ENCODE data around the gene TNFSF15. TPM values are rescaled to one million over a fixed set of nuclear protein-coding genes. Genes with fewer than 3 reads are reported as not detected.
"Not testable (repeated sequence)": the region's sequence is repeated elsewhere in the genome, so short reads cannot be mapped to it uniquely, and the experiment has no call there.

TNFSF15 gene
- total and polyA plus RNA-seq, 3 donors from 2014 or later, result 0.06 to 0.40 TPM; not detected in 1

DNA sequence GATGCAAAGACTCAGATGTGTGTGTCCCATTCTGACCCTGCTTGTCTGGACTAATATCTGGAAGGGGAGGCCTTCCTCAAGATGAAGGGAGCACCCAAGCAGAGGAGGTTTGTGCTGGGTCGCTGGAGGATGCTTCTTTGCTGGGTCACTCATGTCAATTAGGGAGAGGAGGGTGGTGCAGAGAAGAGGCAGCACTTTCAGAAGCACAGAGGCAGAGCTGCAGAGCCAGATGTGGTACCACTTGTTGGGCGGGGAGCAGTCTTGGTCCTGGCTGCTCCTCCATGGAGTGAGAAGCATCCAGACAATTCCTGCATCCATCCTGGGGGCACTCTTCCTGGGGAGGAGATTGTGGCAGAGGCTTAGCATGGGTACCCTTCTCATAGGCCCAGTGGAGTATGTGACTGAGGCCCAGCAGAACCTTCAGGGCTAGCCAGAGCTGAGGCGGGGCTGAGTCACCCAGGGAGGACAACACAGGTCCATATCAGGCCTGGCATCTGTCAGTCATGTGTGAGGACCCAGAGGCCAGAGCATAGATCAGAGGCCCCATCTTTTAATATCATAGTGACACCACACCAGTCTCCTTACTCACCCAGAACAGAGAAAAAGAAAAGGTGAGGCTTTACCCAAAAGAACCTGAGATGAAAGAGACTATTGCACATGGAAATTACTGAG lies 59.8 kb downstream of the TNFSF15 start:
- 76 to 90% methylated on average over 3 of the region's 3 CpGs for WGBS, 2 donors
- no peak for DNase-seq
- no peaks in the 10 kb centered on the region for H3K4me1 ChIP-seq
- no peak overlapping the region for H3K4me3 ChIP-seq
- no peak overlapping the region for H3K27ac ChIP-seq
- no peaks in the 10 kb centered on the region for H3K36me3 ChIP-seq (ENCODE audit: low read depth, missing control alignments)
- no peaks in the 10 kb centered on the region for H3K9me3 ChIP-seq
- intact Hi-C loops (cut with DNase I; ENCODE audit: low total_unique reads), result no loop called here
- no peak for TF ChIP-seq POLR2A (IDR thresholded peaks at IDR 0.05)
- TF ChIP-seq, protein P1, sequence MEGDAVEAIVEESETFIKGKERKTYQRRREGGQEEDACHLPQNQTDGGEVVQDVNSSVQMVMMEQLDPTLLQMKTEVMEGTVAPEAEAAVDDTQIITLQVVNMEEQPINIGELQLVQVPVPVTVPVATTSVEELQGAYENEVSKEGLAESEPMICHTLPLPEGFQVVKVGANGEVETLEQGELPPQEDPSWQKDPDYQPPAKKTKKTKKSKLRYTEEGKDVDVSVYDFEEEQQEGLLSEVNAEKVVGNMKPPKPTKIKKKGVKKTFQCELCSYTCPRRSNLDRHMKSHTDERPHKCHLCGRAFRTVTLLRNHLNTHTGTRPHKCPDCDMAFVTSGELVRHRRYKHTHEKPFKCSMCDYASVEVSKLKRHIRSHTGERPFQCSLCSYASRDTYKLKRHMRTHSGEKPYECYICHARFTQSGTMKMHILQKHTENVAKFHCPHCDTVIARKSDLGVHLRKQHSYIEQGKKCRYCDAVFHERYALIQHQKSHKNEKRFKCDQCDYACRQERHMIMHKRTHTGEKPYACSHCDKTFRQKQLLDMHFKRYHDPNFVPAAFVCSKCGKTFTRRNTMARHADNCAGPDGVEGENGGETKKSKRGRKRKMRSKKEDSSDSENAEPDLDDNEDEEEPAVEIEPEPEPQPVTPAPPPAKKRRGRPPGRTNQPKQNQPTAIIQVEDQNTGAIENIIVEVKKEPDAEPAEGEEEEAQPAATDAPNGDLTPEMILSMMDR (IDR thresholded peaks at IDR 0.05), result no peak
- H3K27me3 ChIP-seq, result no peaks in the 10 kb centered on the region

DNA sequence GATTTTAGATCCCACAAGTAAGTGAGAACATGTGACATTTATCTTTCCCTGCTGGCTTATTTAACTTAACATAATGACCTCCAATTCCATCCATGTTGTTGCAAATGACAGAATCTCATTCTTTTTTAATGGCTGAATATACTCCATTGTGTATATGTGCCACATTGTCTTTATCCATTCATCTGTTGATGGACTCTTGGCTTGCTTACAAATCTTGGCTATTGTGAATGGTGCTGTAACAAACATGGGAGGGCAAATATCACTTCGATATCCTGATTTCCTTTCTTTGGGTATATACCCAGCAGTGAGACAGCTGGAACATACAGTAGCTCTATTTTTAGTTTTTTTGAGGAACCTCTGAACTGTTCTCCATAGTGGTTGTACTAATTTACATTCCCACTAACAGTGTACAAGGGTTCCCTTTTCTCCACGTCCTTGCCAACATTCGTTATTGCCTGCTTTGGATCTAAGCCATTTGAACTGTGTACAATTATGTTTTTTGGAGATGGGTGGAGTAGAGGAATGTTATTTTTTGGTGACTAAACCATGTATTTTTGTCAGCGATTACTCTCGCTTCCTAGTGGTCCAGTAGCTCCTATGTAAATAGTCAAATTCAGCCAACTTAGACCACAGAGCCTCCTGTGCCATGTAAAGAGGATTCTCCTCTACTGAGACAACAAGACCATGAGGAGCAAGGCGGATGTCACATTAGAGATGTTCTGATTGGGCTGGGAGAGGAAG lies 60.6 kb downstream of the TNFSF15 start:
- no peak for DNase-seq
- Histone ChIP-seq H3K4me1 (no peaks in the 10 kb centered on the region), H3K36me3 (ENCODE audit: low read depth, missing control alignments) (no peaks in the 10 kb centered on the region), H3K9me3 (no peaks in the 10 kb centered on the region), H3K27me3 (no peaks in the 10 kb centered on the region), H3K27ac (no peak overlapping the region), H3K4me3 (no peak overlapping the region)
- no peak for TF ChIP-seq POLR2A (IDR thresholded peaks at IDR 0.05)
- TF ChIP-seq, protein P1 (IDR thresholded peaks at IDR 0.05), result no peak
- intact Hi-C loops (cut with DNase I; ENCODE audit: low total_unique reads), result no loop called here
- 62 to 66% methylated on average over 6 of the region's 6 CpGs for WGBS, 2 donors

- Histone ChIP-seq H3K27me3 (no peaks in the 10 kb centered on the region), H3K36me3 (ENCODE audit: low read depth, missing control alignments) (no peaks in the 10 kb centered on the region), H3K4me1 (no peaks in the 10 kb centered on the region), H3K27ac (no peak overlapping the region), H3K4me3 (no peak overlapping the region), H3K9me3 (no peaks in the 10 kb centered on the region)
- DNase-seq, result no peak
- intact Hi-C loops (cut with DNase I; ENCODE audit: low total_unique reads), result no loop called here
- TF ChIP-seq, protein P1 (IDR thresholded peaks at IDR 0.05), result no peak
- no peak for TF ChIP-seq POLR2A (IDR thresholded peaks at IDR 0.05)
- WGBS, 2 donors, result 90 to 93% methylated on average over 3 of the region's 3 CpGs
These were observed 62.4 kb downstream of the TNFSF15 start for GRCh38 chr9:114743446-114743845.

GRCh38 chr9:114742947-114743346 lies 62.9 kb downstream of the TNFSF15 start:
- H3K4me1 ChIP-seq, result no peaks in the 10 kb centered on the region

DNA sequence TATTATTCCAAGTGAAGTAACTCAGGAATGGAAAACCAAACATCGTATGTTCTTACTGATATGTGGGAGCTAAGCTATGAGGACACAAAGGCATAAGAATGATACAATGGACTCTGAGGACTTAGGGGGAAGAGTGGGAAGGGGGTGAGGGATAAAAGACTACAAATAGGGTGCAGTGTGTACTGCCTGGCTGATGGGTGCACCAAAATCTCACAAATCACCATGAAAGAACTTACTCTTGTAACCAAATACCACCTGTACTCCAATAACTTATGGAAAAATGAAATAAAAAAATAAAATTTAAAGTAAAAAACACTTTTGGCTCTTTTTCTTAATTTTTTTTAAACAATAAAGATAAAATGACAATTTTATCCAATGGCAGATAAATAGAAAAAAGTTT lies 64.3 kb downstream of the TNFSF15 start:
- H3K9me3 ChIP-seq; DNase-seq; H3K27me3 ChIP-seq; H3K36me3 ChIP-seq (ENCODE audit: low read depth, missing control alignments); H3K27ac ChIP-seq; intact Hi-C loops (cut with DNase I; ENCODE audit: low total_unique reads); H3K4me3 ChIP-seq; H3K4me1 ChIP-seq: not testable (repeated sequence)
- 74 to 90% methylated on average over 1 of the region's 1 CpG for WGBS, 2 donors

More at GRCh38 chr9:114742947-114743346, 62.9 kb downstream of the TNFSF15 start:
- no peak for DNase-seq
- 97 to 98% methylated on average over 2 of the region's 2 CpGs for WGBS, 2 donors
- Histone ChIP-seq H3K36me3 (ENCODE audit: low read depth, missing control alignments) (no peaks in the 10 kb centered on the region), H3K4me3 (no peak overlapping the region), H3K9me3 (no peaks in the 10 kb centered on the region), H3K27ac (no peak overlapping the region), H3K27me3 (no peaks in the 10 kb centered on the region)
- TF ChIP-seq, protein P1 (IDR thresholded peaks at IDR 0.05), result no peak
- TF ChIP-seq POLR2A (IDR thresholded peaks at IDR 0.05), result no peak
- intact Hi-C loops (cut with DNase I; ENCODE audit: low total_unique reads), result no loop called here
